ENCODE data around the gene CABP7. TPM values are rescaled to one million over a fixed set of nuclear protein-coding genes. Genes with fewer than 3 reads are reported as not detected.

The CABP7 gene
- total and polyA plus RNA-seq, 4 donors: 0.08 TPM; not detected in 3

- 82% methylated on average over 13 of the region's 13 CpGs for WGBS
- H3K4me3 ChIP-seq (ENCODE audit: low read depth in 1 of 3, low read length in 3 of 3): no peak overlapping the region
- peaks cover 3 to 51% (median 9%) of the 10 kb centered on the region in 4 donors for H3K36me3 ChIP-seq (ENCODE audit: control insufficient read depth in 4 of 4, insufficient read depth in 3 of 4, low read depth in 1 of 4, low read length in 3 of 4)
- no peaks in the 10 kb centered on the region for H3K4me1 ChIP-seq (ENCODE audit: control insufficient read depth in 4 of 4, insufficient read depth in 4 of 4, low read length in 3 of 4)
- no peak overlapping the region for H3K27ac ChIP-seq (ENCODE audit: low read depth in 1 of 2, low read length in 2 of 2)
- no peaks in the 10 kb centered on the region for H3K9me3 ChIP-seq (ENCODE audit: control insufficient read depth in 4 of 4, low read length in 3 of 4)
- DNase-seq (ENCODE audit: low spot score): no peak
- TF ChIP-seq, protein P1, sequence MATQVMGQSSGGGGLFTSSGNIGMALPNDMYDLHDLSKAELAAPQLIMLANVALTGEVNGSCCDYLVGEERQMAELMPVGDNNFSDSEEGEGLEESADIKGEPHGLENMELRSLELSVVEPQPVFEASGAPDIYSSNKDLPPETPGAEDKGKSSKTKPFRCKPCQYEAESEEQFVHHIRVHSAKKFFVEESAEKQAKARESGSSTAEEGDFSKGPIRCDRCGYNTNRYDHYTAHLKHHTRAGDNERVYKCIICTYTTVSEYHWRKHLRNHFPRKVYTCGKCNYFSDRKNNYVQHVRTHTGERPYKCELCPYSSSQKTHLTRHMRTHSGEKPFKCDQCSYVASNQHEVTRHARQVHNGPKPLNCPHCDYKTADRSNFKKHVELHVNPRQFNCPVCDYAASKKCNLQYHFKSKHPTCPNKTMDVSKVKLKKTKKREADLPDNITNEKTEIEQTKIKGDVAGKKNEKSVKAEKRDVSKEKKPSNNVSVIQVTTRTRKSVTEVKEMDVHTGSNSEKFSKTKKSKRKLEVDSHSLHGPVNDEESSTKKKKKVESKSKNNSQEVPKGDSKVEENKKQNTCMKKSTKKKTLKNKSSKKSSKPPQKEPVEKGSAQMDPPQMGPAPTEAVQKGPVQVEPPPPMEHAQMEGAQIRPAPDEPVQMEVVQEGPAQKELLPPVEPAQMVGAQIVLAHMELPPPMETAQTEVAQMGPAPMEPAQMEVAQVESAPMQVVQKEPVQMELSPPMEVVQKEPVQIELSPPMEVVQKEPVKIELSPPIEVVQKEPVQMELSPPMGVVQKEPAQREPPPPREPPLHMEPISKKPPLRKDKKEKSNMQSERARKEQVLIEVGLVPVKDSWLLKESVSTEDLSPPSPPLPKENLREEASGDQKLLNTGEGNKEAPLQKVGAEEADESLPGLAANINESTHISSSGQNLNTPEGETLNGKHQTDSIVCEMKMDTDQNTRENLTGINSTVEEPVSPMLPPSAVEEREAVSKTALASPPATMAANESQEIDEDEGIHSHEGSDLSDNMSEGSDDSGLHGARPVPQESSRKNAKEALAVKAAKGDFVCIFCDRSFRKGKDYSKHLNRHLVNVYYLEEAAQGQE (IDR thresholded peaks at IDR 0.05): no peak
- no peak for TF ChIP-seq GABPA (IDR thresholded peaks at IDR 0.05 in 1 of 2, conservative IDR thresholded peaks at IDR 0.05 in 1 of 2)
- no peak overlapping the region for H3K9ac ChIP-seq (ENCODE audit: low read depth in 1 of 2, low read length in 2 of 2)
- H3K27me3 ChIP-seq (ENCODE audit: control insufficient read depth in 4 of 4, insufficient read depth in 4 of 4, low read length in 3 of 4): no peaks in the 10 kb centered on the region
Observed at GRCh38 chr22:29742326-29742725, 22.5 kb downstream of the CABP7 start.

GRCh38 chr22:29744902-29745301 lies 25.1 kb downstream of the CABP7 start:
- Histone ChIP-seq H3K4me3 (ENCODE audit: low read depth in 1 of 3, low read length in 3 of 3) (no peak overlapping the region), H3K4me1 (ENCODE audit: control insufficient read depth in 4 of 4, insufficient read depth in 4 of 4, low read length in 3 of 4) (no peaks in the 10 kb centered on the region), H3K9me3 (ENCODE audit: control insufficient read depth in 4 of 4, low read length in 3 of 4) (no peaks in the 10 kb centered on the region), H3K9ac (ENCODE audit: low read depth in 1 of 2, low read length in 2 of 2) (no peak overlapping the region), H3K36me3 (ENCODE audit: control insufficient read depth in 4 of 4, insufficient read depth in 3 of 4, low read depth in 1 of 4, low read length in 3 of 4) (peaks cover 3 to 58% (median 12%) of the 10 kb centered on the region in 4 donors), H3K27me3 (ENCODE audit: control insufficient read depth in 4 of 4, insufficient read depth in 4 of 4, low read length in 3 of 4) (no peaks in the 10 kb centered on the region), H3K27ac (ENCODE audit: low read depth in 1 of 2, low read length in 2 of 2) (no peak overlapping the region)
- 82% methylated on average over 8 of the region's 8 CpGs for WGBS
- no peak for TF ChIP-seq RXRA (IDR thresholded peaks at IDR 0.05)
- no peak for TF ChIP-seq FOXA1 (IDR thresholded peaks at IDR 0.05)
- no peak for DNase-seq (ENCODE audit: low spot score)

DNA sequence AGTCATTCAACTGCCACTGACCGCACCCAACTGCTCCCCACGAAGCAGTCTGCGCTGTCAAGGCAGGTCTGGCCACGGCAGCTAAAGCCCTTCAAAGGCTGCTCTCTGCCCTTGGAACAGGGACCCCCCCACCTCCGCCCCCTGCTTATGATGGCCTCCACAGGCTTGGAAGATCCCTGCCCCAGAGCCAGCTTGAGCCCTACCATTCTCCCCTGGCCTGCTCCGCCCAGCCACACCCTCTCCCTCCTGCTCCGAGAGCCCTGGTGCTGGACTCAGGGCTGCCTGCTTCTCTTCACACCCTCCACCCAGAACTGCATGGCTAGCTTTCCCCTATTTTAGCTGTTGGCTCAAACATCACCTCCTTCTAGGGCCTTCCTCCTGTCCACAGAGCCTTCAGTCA lies 28.0 kb downstream of the CABP7 start:
- Histone ChIP-seq H3K27ac (ENCODE audit: low read depth in 1 of 2, low read length in 2 of 2) (no peak overlapping the region), H3K4me3 (ENCODE audit: low read depth in 1 of 3, low read length in 3 of 3) (no peak overlapping the region), H3K4me1 (ENCODE audit: control insufficient read depth in 4 of 4, insufficient read depth in 4 of 4, low read length in 3 of 4) (peaks cover 0 to 8% (median 0%) of the 10 kb centered on the region in 4 donors), H3K36me3 (ENCODE audit: control insufficient read depth in 4 of 4, insufficient read depth in 3 of 4, low read depth in 1 of 4, low read length in 3 of 4) (peaks cover 3 to 41% (median 11%) of the 10 kb centered on the region in 4 donors), H3K9ac (ENCODE audit: low read depth in 1 of 2, low read length in 2 of 2) (no peak overlapping the region), H3K9me3 (ENCODE audit: control insufficient read depth in 4 of 4, low read length in 3 of 4) (no peaks in the 10 kb centered on the region), H3K27me3 (ENCODE audit: control insufficient read depth in 4 of 4, insufficient read depth in 4 of 4, low read length in 3 of 4) (no peaks in the 10 kb centered on the region)
- WGBS: 96% methylated on average over 7 of the region's 7 CpGs
- DNase-seq (ENCODE audit: low spot score): no peak
- TF ChIP-seq FOXA1 (IDR thresholded peaks at IDR 0.05) (no peak), MAX (IDR thresholded peaks at IDR 0.05) (no peak), JUND (IDR thresholded peaks at IDR 0.05) (no peak), RXRA (IDR thresholded peaks at IDR 0.05) (no peak), SP1 (IDR thresholded peaks at IDR 0.05) (no peak), GABPA (IDR thresholded peaks at IDR 0.05 in 1 of 2, conservative IDR thresholded peaks at IDR 0.05 in 1 of 2) (no peak)
- TF ChIP-seq, protein P2, sequence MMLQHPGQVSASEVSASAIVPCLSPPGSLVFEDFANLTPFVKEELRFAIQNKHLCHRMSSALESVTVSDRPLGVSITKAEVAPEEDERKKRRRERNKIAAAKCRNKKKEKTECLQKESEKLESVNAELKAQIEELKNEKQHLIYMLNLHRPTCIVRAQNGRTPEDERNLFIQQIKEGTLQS (IDR thresholded peaks at IDR 0.05): no peak
- TF ChIP-seq, protein P1 (IDR thresholded peaks at IDR 0.05): no peak
